Osteocyte (in vitro differentiated cells): ENCODE measurements around the gene MLANA. TPM values are rescaled to one million over a fixed set of nuclear protein-coding genes. Genes with fewer than 3 reads are reported as not detected.

Experiments used
- total RNA-seq: library from RNA; stranded (reverse); gene quantifications from 2 replicates; pipeline ENCODE4 v1.2.1, GENCODE V29; 2021

MLANA gene
- total RNA-seq, 1 donor from 2014 or later, result not detected

Other genes starting within 250 kb of the MLANA start
- 19.7 and 20.4 TPM in 2 replicates for gene ERMP1, start 57.8 kb upstream of the MLANA start, total RNA-seq
- 16.4 and 18.1 TPM in 2 replicates for gene RANBP6, start 124.7 kb downstream of the MLANA start, total RNA-seq